MCF 10A (cell line): ENCODE data around the gene ZNF485. TPM values are rescaled to one million over a fixed set of nuclear protein-coding genes. Genes with fewer than 3 reads are reported as not detected.

Experiments used
- Bru-seq: library from RNA; stranded (reverse); fragments of 400-500 nt; gene quantifications from one replicate; lab custom pipeline; 2021; lab: Mats Ljungman, UMichigan
- BruChase-seq, 2 experiments: library from RNA; stranded (reverse); fragments of 400-500 nt; gene quantifications; one replicate each; lab custom pipeline; 2021; lab: Mats Ljungman, UMichigan
- BruUV-seq: library from RNA; stranded (reverse); fragments of 400-500 nt; replicated peaks from 2 replicates; lab custom pipeline; 2021; lab: Mats Ljungman, UMichigan
- CTCF ChIA-PET: fragments of 300-600 bp; sonication (Branson Sonifier 250); formaldehyde crosslinking; extraction: SDS; loops from one replicate; lab custom pipeline; 2021; ENCODE audit warnings: antibody characterized with exemption, inconsistent platforms; lab: Yijun Ruan, JAX
- POLR2A ChIA-PET: fragments of 300-600, 350-650 bp; sonication (Branson Sonifier 250); formaldehyde crosslinking; extraction: SDS; loops from one replicate; lab custom pipeline; 2020; ENCODE audit warnings: antibody characterized with exemption, inconsistent platforms; lab: Yijun Ruan, JAX
- DNase-seq: peaks from one replicate; pipeline ENCODE4 v3.0.0-alpha.2; 2018; ENCODE audit not compliant: unreplicated experiment
- H3K27ac Mint-ChIP-seq: one replicate; pipeline ENCODE4 v1.8.0; 2022; ENCODE audit warnings: mild to moderate bottlenecking, low read depth, mixed read lengths; ENCODE audit not compliant: unreplicated experiment
- H3K27me3 Mint-ChIP-seq: one replicate; pipeline ENCODE4 v1.8.0; 2022; ENCODE audit warnings: mixed read lengths; ENCODE audit not compliant: insufficient read depth, unreplicated experiment
- H3K36me3 Mint-ChIP-seq: one replicate; pipeline ENCODE4 v1.8.0; 2022; ENCODE audit warnings: mild to moderate bottlenecking, moderate library complexity, mixed read lengths; ENCODE audit not compliant: insufficient read depth, unreplicated experiment
- H3K4me1 Mint-ChIP-seq: one replicate; pipeline ENCODE4 v1.8.0; 2022; ENCODE audit warnings: mixed read lengths; ENCODE audit not compliant: insufficient read depth, unreplicated experiment
- H3K4me3 Mint-ChIP-seq: one replicate; pipeline ENCODE4 v1.8.0; 2022; ENCODE audit warnings: mild to moderate bottlenecking, moderate library complexity, mixed read lengths; ENCODE audit not compliant: unreplicated experiment
- H3K9me3 Mint-ChIP-seq: one replicate; pipeline ENCODE4 v1.8.0; 2022; ENCODE audit warnings: mixed read lengths; ENCODE audit not compliant: unreplicated experiment
- intact Hi-C: fragments of 100-400 bp; cut with micrococcal nuclease; formaldehyde crosslinking; loops from 2 replicates; pipeline ENCODE4 v1.14.1; 2022
- long read RNA-seq: library from polyadenylated mRNA; stranded (forward); transcript quantifications from one replicate; pipeline ENCODE4 v2.0.0, GENCODE V29; 2022
- total RNA-seq: library from RNA; stranded (reverse); gene quantifications from 2 replicates; pipeline ENCODE4 v1.2.3, GENCODE V29; 2022
- TF ChIP-seq, protein P1 (sequence below): fragments of 200-600 bp; IDR thresholded peaks from one replicate; pipeline ENCODE4 v1.8.0; 2022; ENCODE audit warnings: antibody characterized with exemption, mild to moderate bottlenecking; ENCODE audit not compliant: unreplicated experiment

The ZNF485 gene
- 4.9 and 6.5 TPM in 2 replicates for total RNA-seq
- percentile 74 among the genes with signal in this experiment for Bru-seq, nascent RNA
- percentile 41 among the genes with signal in this experiment for BruChase-seq, experiment 1, labeled RNA remaining after a 6-hour chase
- BruChase-seq, experiment 2, labeled RNA remaining after a 2-hour chase, result percentile 62 among the genes with signal in this experiment
- long read RNA-seq, transcript ZNF485-201 (5 exons, 2,054 nt), result major isoform, 5 of 6 reads
- long read RNA-seq, partial matches to known transcripts, result 0 of 6 reads
- long read RNA-seq, other reads (novel, unspliced or antisense), result 1 of 6 reads

DNA sequence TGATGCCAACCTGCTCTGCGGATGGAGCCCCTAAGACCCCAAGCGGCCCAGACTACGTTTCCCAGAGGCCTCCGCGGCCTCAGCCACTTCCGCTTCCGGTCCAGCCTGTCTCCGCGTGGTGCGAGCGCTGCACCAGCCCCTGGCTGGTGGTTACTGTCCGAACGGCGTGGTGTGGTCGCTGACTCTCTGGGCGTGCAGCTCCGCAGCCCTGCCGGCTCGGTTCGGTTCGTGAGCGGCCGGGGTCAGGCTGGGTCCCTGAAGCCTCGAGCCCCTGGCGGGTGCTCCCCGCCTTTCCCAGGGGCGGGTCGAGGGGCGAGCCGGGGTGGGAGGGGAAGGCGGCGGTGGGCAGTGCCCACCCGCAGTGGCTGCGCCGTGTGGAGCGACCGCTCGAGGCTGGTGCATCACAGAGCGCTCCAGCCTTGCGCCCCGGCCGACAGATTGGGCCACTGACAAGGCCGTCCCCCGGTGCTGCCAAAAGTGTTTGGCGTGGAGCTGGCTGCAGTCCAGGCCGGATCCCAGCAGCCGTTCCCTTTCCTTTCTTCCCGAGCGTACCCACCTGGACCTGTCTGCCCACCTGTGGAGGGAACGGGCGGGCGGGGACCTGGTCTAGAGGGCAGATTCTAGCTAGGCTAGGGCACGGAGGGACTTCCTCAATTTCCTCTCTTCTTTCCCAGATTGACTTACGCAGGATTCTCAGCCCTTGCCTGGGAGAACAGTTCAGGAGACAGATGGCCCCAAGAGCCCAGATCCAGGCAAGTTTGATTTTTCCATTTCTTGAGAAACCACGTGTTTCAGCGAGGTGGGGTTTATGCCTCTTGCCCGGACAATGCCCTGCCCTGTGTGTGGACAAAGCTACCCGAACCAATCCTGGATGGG, at the start of gene ZNF485:
Gene ZNF485 (plus strand): TSS at position 116 of the 876 bp plus-strand sequence. CDS start 613 bp downstream, at position 729.
- peak; percentile 42 for DNase-seq
- intact Hi-C loops, result loop anchor here (5.0 kb wide), 1 partner anchor 34 kb away; the partner anchor contains the start of gene ZNF239
- H3K27ac Mint-ChIP-seq, result peak within 1 kb of the TSS; percentile 64
- peaks cover 20% of the 10 kb centered on the region for H3K9me3 Mint-ChIP-seq
- POLR2A ChIA-PET, result interaction anchor here (0.6 to 0.9 kb wide), 4 partner anchors 13 to 468 kb away, joined by 3 read pairs; partner anchors contain the start of genes CSGALNACT2 and ZNF32
- TF ChIP-seq, protein P1, sequence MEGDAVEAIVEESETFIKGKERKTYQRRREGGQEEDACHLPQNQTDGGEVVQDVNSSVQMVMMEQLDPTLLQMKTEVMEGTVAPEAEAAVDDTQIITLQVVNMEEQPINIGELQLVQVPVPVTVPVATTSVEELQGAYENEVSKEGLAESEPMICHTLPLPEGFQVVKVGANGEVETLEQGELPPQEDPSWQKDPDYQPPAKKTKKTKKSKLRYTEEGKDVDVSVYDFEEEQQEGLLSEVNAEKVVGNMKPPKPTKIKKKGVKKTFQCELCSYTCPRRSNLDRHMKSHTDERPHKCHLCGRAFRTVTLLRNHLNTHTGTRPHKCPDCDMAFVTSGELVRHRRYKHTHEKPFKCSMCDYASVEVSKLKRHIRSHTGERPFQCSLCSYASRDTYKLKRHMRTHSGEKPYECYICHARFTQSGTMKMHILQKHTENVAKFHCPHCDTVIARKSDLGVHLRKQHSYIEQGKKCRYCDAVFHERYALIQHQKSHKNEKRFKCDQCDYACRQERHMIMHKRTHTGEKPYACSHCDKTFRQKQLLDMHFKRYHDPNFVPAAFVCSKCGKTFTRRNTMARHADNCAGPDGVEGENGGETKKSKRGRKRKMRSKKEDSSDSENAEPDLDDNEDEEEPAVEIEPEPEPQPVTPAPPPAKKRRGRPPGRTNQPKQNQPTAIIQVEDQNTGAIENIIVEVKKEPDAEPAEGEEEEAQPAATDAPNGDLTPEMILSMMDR, result no peak
- BruUV-seq, result no TSS peak
- H3K4me3 Mint-ChIP-seq, result peak within 1 kb of the TSS; percentile 78
- CTCF ChIA-PET, result interaction anchor here (0.5 to 0.9 kb wide), 2 partner anchors 60 to 314 kb away, joined by 3 to 4 read pairs; no protein-coding TSS in a partner anchor
- H3K27me3 Mint-ChIP-seq, result no peaks in the 10 kb centered on the region
- H3K4me1 Mint-ChIP-seq, result peaks cover 17% of the 10 kb centered on the region
- H3K36me3 Mint-ChIP-seq, result peaks cover 32% of the 10 kb centered on the region

DNA sequence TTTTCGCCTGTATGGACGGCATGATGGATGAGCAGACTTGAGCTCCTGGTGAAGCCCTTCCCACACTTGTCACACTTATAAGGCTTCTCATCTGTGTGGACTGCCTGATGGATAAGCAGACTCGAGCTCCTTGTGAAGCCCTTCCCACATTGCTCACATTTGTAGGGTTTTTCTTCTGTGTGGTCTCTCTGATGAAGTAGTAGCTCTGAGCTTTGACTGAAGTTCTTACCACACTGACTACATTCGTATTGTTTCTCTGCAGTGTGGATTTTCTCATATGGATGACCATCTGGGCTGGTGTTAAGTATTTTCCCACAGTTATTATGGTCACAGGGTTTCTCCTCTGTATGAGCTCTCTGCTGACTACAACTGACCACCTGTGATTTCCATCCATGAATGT, 49.0 kb upstream of the ZNF485 start:
- Mint-ChIP-seq H3K4me3 (no peak overlapping the region), H3K4me1 (no peaks in the 10 kb centered on the region), H3K27ac (no peak overlapping the region), H3K27me3 (no peaks in the 10 kb centered on the region), H3K9me3 (peaks cover 46% of the 10 kb centered on the region), H3K36me3 (peaks cover 27% of the 10 kb centered on the region)
- POLR2A ChIA-PET, result interaction anchor here (1.0 kb wide), 1 partner anchor 16 kb away, joined by 3 read pairs; no protein-coding TSS in a partner anchor
- CTCF ChIA-PET, result interaction anchor here (0.6 kb wide), 1 partner anchor 1375 kb away, joined by 4 read pairs; no protein-coding TSS in a partner anchor
- BruUV-seq, result TSS peak; percentile 26
- TF ChIP-seq, protein P1, result no peak
- intact Hi-C loops, result no loop called here
- DNase-seq, result no peak

DNA sequence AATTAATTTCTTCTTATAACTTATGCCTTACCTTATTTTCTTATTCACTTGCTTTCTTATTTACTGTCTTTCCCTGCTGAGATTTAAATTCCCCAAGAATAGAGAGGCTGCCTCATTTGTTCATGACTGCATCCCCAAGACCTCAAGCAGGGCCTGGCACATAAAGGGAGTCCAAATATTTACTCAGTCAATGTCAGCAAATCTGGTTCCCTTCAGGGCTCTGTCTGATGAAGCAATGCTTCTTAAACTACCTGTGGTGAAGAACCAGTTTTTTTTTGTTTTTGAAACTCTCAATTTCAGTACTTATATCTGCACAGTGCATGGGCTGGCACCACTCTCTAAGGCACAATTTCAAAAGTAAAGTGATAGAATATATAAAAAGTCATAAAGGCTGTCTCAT, 36.6 kb upstream of the ZNF485 start:
- Mint-ChIP-seq H3K4me1 (peaks cover 1% of the 10 kb centered on the region), H3K4me3 (no peak overlapping the region), H3K27me3 (no peaks in the 10 kb centered on the region), H3K36me3 (peaks cover 25% of the 10 kb centered on the region), H3K9me3 (peaks cover 7% of the 10 kb centered on the region), H3K27ac (no peak overlapping the region)
- TF ChIP-seq, protein P1, result no peak
- no peak for DNase-seq
- POLR2A ChIA-PET, result no interaction called here
- no TSS peak for BruUV-seq
- CTCF ChIA-PET, result no interaction called here
- intact Hi-C loops, result loop anchor here (5.0 kb wide), 1 partner anchor 38 kb away; the partner anchor contains the start of gene ZNF485
